SJCRH30 (cell line): ENCODE results near the gene PHAF1. TPM values are rescaled to one million over a fixed set of nuclear protein-coding genes. Genes with fewer than 3 reads are reported as not detected.

Experiments
- DNase-seq, 2 experiments: peaks; one replicate each; pipeline ENCODE4 v3.0.0-alpha.2; 2015 to 2020
- H3K27ac ChIP-seq: fragments of 250-450 bp; sonication (Bioruptor Pico); 2 replicates; pipeline ENCODE4 v1.5.1; 2020; ENCODE audit warnings: mild to moderate bottlenecking, moderate library complexity
- H3K27me3 ChIP-seq: fragments of 250-450 bp; sonication (Bioruptor Pico); 2 replicates; pipeline ENCODE4 v1.5.1; 2020; ENCODE audit warnings: mild to moderate bottlenecking, moderate library complexity
- H3K36me3 ChIP-seq: fragments of 250-450 bp; sonication (Bioruptor Pico); 2 replicates; pipeline ENCODE4 v1.5.1; 2020; ENCODE audit warnings: mild to moderate bottlenecking, moderate library complexity
- H3K4me1 ChIP-seq: fragments of 250-450 bp; sonication (Bioruptor Pico); 2 replicates; pipeline ENCODE4 v1.5.1; 2020; ENCODE audit warnings: mild to moderate bottlenecking, moderate library complexity
- H3K4me3 ChIP-seq: fragments of 250-450 bp; sonication (Bioruptor Pico); 2 replicates; pipeline ENCODE4 v1.5.1; 2020; ENCODE audit warnings: mild to moderate bottlenecking, moderate library complexity
- H3K9me3 ChIP-seq: fragments of 250-450 bp; sonication (Bioruptor Pico); replicated peaks from 2 replicates; pipeline ENCODE4 v1.5.1; 2020; ENCODE audit warnings: mild to moderate bottlenecking, moderate library complexity
- total RNA-seq: library from RNA; depleted of rRNA; stranded (reverse); fragments of >200 nt; shearing (Covaris generic); gene quantifications from 2 replicates; pipeline ENCODE4 v1.2.3, GENCODE V29; 2014

Gene PHAF1
- total RNA-seq, 1 experiment from 2014 or later = 45.2 TPM

- H3K27me3 ChIP-seq = no peaks in the 10 kb centered on the region
- DNase-seq = no peak
- H3K27ac ChIP-seq = no peak overlapping the region
- no peaks in the 10 kb centered on the region for H3K9me3 ChIP-seq
- peaks cover 6% of the 10 kb centered on the region; the same call in 1 of the 2 replicates for H3K4me1 ChIP-seq
- no peak overlapping the region for H3K4me3 ChIP-seq
- H3K36me3 ChIP-seq = peaks cover 41% of the 10 kb centered on the region
Measured at GRCh38 chr16:67147437-67148140, 37.8 kb downstream of the PHAF1 start.

GRCh38 chr16:67148221-67148620, 38.5 kb downstream of the PHAF1 start:
- no peak overlapping the region for H3K4me3 ChIP-seq
- H3K4me1 ChIP-seq = peaks cover 6% of the 10 kb centered on the region; the same call in 1 of the 2 replicates
- no peak overlapping the region for H3K27ac ChIP-seq
- H3K27me3 ChIP-seq = no peaks in the 10 kb centered on the region
- H3K36me3 ChIP-seq = peaks cover 34% of the 10 kb centered on the region
- no peak for DNase-seq
- no peaks in the 10 kb centered on the region for H3K9me3 ChIP-seq

- Histone ChIP-seq H3K27ac (no peak overlapping the region), H3K27me3 (no peaks in the 10 kb centered on the region), H3K9me3 (no peaks in the 10 kb centered on the region), H3K36me3 (peaks cover 30% of the 10 kb centered on the region), H3K4me1 (peaks cover 6% of the 10 kb centered on the region; the same call in 1 of the 2 replicates), H3K4me3 (no peak overlapping the region)
- DNase-seq = no peak
Measured at GRCh38 chr16:67148656-67149275, 39.0 kb downstream of the PHAF1 start.

DNA sequence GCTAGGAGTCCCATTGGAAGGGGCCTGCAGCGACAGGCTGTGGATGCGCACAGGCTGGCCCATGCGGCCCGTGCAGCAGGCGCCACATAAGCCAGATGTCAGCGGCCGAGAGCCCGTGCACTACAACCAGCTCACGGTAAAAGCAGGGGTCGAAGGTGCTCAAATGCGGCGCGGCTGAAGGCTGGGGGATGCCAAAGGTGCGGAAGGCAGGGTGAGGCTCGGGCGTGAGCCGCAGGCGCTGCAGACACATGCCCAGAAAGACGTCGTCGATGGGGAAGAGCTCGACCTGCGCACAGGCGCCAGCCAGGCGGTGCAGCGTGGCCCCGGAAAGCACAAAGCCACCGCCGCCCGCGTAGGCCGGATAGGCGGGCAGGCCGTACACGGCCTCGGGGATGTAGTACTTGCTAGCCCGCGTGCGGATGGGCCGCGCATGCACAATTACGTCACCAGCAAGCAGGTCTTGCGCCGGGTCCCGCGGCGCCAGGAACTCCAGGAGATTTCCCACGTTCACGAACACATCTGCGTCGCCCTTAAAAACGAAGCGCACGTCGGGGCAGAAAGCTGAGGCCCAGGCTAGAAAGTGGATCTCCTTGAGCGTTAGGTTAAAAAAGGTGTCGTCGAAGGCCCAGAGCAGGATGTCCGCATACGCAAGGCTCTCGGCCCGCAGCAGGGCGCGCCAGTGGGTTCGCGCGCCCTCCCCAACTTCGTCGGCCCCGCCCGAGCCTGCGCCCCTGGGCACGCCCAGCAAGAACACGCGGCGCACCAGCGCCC, 39.7 kb downstream of the PHAF1 start:
- Histone ChIP-seq H3K27me3 (no peaks in the 10 kb centered on the region), H3K9me3 (no peaks in the 10 kb centered on the region), H3K36me3 (peaks cover 25% of the 10 kb centered on the region; the same call in 1 of the 2 replicates), H3K27ac (no peak overlapping the region), H3K4me3 (no peak overlapping the region), H3K4me1 (peaks cover 6% of the 10 kb centered on the region; the same call in 1 of the 2 replicates)
- no peak for DNase-seq

DNA sequence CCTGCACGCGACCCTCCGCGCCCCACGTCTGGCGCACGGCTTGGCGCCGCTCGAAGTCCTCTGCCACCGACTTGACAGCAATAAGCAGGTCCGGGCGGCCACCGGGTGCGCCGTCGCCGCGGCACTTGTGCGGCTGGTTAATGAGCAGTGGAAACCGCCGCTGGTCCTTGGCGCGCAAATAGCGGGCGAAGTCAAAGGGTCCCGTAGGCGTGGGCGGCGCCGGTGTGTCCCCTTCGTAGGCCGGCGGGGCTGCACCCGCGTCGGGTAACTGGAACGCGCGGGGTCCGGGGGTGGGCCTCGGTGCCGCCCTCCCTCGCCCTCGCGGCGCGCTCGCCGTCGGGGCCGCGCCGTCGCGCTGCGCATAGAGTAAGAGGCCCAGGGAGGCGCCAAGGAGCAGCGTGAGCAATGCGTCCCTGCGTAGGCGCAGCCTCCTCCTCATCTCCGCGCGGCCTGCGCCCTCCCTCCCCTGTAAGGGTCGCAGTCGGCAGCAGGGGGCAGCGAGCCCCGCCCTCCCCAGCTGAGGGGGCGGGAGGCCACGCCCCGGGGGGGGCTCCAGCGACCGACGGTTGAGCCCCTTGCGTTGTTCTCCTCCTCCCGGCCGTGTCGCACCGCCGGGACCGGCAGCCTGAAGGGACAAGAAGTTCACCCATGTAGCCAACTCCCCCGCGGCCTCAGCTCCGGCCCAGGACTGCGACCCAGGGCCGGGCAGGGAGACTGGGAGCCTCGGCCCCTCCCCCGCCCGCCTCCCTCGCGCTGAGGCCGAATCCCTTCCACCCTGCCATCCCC, 40.5 kb downstream of the PHAF1 start:
- DNase-seq = peak in 1 of 2 experiments; percentile 61
- H3K36me3 ChIP-seq = peaks cover 22% of the 10 kb centered on the region; the same call in 1 of the 2 replicates

GRCh38 chr16:67150833-67151396, 41.2 kb downstream of the PHAF1 start, which contains the start of gene B3GNT9:
Gene B3GNT9, minus strand, starts transcription at chr16:67150998. Its CDS starts 513 bp downstream, at chr16:67150485.
- DNase-seq = peak; percentile 89 to 91
- Histone ChIP-seq H3K4me3 (peak within 1 kb of the TSS; percentile 67), H3K9me3 (no peaks in the 10 kb centered on the region), H3K27me3 (peaks cover 4% of the 10 kb centered on the region; the same call in 1 of the 2 replicates), H3K4me1 (peaks cover 6% of the 10 kb centered on the region; the same call in 1 of the 2 replicates), H3K36me3 (peaks cover 15% of the 10 kb centered on the region; the same call in 1 of the 2 replicates), H3K27ac (peak within 1 kb of the TSS; percentile 71)

More for the DNA sequence above, 40.5 kb downstream of the PHAF1 start:
- peak overlapping the region; percentile 71 for H3K27ac ChIP-seq
- no peaks in the 10 kb centered on the region for H3K9me3 ChIP-seq
- H3K27me3 ChIP-seq = no peaks in the 10 kb centered on the region
- peaks cover 6% of the 10 kb centered on the region; the same call in 1 of the 2 replicates for H3K4me1 ChIP-seq
- H3K4me3 ChIP-seq = peak overlapping the region; percentile 67

- Histone ChIP-seq H3K4me1 (peaks cover 6% of the 10 kb centered on the region; the same call in 1 of the 2 replicates), H3K27me3 (peaks cover 4% of the 10 kb centered on the region; the same call in 1 of the 2 replicates), H3K9me3 (no peaks in the 10 kb centered on the region), H3K4me3 (peak overlapping the region; percentile 67), H3K27ac (peak overlapping the region; percentile 71; the same call in 1 of the 2 replicates), H3K36me3 (peaks cover 11% of the 10 kb centered on the region; the same call in 1 of the 2 replicates)
- DNase-seq = peak in 1 of 2 experiments; percentile 29
Measured at GRCh38 chr16:67151431-67152097, 41.8 kb downstream of the PHAF1 start.

GRCh38 chr16:67154578-67155294, 45.0 kb downstream of the PHAF1 start:
- Histone ChIP-seq H3K27me3 (peaks cover 4% of the 10 kb centered on the region; the same call in 1 of the 2 replicates), H3K27ac (no peak overlapping the region), H3K9me3 (no peaks in the 10 kb centered on the region), H3K4me3 (no peak overlapping the region), H3K4me1 (peaks cover 10% of the 10 kb centered on the region; the same call in 1 of the 2 replicates), H3K36me3 (no peaks in the 10 kb centered on the region; the same call in 1 of the 2 replicates)
- DNase-seq = no peak

GRCh38 chr16:67155295-67156142, 45.8 kb downstream of the PHAF1 start:
- Histone ChIP-seq H3K4me3 (no peak overlapping the region), H3K36me3 (no peaks in the 10 kb centered on the region), H3K9me3 (no peaks in the 10 kb centered on the region), H3K4me1 (peaks cover 13% of the 10 kb centered on the region; the same call in 1 of the 2 replicates), H3K27ac (no peak overlapping the region), H3K27me3 (peaks cover 4% of the 10 kb centered on the region; the same call in 1 of the 2 replicates)
- peak; percentile 72 to 85 for DNase-seq

- Histone ChIP-seq H3K4me1 (peaks cover 13% of the 10 kb centered on the region; the same call in 1 of the 2 replicates), H3K27ac (no peak overlapping the region), H3K4me3 (no peak overlapping the region), H3K27me3 (peaks cover 4% of the 10 kb centered on the region; the same call in 1 of the 2 replicates), H3K36me3 (no peaks in the 10 kb centered on the region), H3K9me3 (no peaks in the 10 kb centered on the region)
- no peak for DNase-seq
Measured at GRCh38 chr16:67156143-67156844, 46.6 kb downstream of the PHAF1 start.

- Histone ChIP-seq H3K27ac (no peak overlapping the region), H3K36me3 (no peaks in the 10 kb centered on the region), H3K4me1 (peaks cover 7% of the 10 kb centered on the region; the same call in 1 of the 2 replicates), H3K9me3 (no peaks in the 10 kb centered on the region), H3K27me3 (peaks cover 4% of the 10 kb centered on the region; the same call in 1 of the 2 replicates), H3K4me3 (no peak overlapping the region)
- DNase-seq = no peak
Measured at GRCh38 chr16:67157106-67157748, 47.5 kb downstream of the PHAF1 start.
